HL-60 (cell line): ENCODE measurements around the gene IFIT5.
"Not testable (repeated sequence)": the region's sequence is repeated elsewhere in the genome, so short reads cannot be mapped to it uniquely, and the experiment has no call there.

Source experiments
- DNase-seq, 2 experiments: peaks; one replicate each; pipeline ENCODE4 v3.0.0-alpha.2; 2010 to 2020; ENCODE audit warnings: low read depth in 1 of 2, low spot score in 1 of 2
- H3K27ac ChIP-seq: fragments of 250-450 bp; sonication (Bioruptor Pico); replicated peaks from 2 replicates; pipeline ENCODE4 v1.5.1; 2020; ENCODE audit warnings: mild to moderate bottlenecking, moderate library complexity
- H3K27me3 ChIP-seq: fragments of 250-450 bp; sonication (Bioruptor Pico); 2 replicates; pipeline ENCODE4 v1.5.1; 2021; ENCODE audit warnings: mild to moderate bottlenecking, moderate library complexity; ENCODE audit not compliant: insufficient read depth, poor library complexity, severe bottlenecking
- H3K4me3 ChIP-seq: replicated peaks from 2 replicates; pipeline ENCODE4 v1.5.1; 2011; ENCODE audit warnings: mild to moderate bottlenecking, control low read depth, low read length; ENCODE audit not compliant: insufficient read depth
- CTCF ChIP-seq: IDR thresholded peaks from one replicate; pipeline ENCODE4 v1.5.1; 2011; ENCODE audit warnings: low read length, control low read depth, inconsistent platforms; ENCODE audit not compliant: insufficient read depth
- GABPA ChIP-seq: IDR thresholded peaks from 2 replicates; pipeline ENCODE4 v1.6.1; 2012; ENCODE audit warnings: low read depth
- POLR2AphosphoS5 ChIP-seq: IDR thresholded peaks from 2 replicates; pipeline ENCODE4 v1.6.1; 2012; ENCODE audit warnings: low read depth
- REST ChIP-seq: IDR thresholded peaks from 2 replicates; pipeline ENCODE4 v1.6.1; 2012; ENCODE audit warnings: low read depth; ENCODE audit not compliant: insufficient replicate concordance
- SPI1 ChIP-seq: IDR thresholded peaks from 2 replicates; pipeline ENCODE4 v1.6.1; 2012; ENCODE audit warnings: low read depth, mild to moderate bottlenecking, borderline replicate concordance

Gene IFIT5

GRCh38 chr10:89410551-89410950, 3.8 kb upstream of the IFIT5 start:
- DNase-seq, H3K4me3 ChIP-seq, H3K27ac ChIP-seq, H3K27me3 ChIP-seq: not testable (repeated sequence)

GRCh38 chr10:89411135-89411534, 3.2 kb upstream of the IFIT5 start:
- not testable (repeated sequence) for DNase-seq, H3K4me3 ChIP-seq, H3K27ac ChIP-seq, H3K27me3 ChIP-seq

GRCh38 chr10:89412276-89412675, 2.1 kb upstream of the IFIT5 start:
- H3K27me3 ChIP-seq, H3K4me3 ChIP-seq, H3K27ac ChIP-seq, DNase-seq: not testable (repeated sequence)

- H3K27me3 ChIP-seq, result peaks cover 7% of the 10 kb centered on the region
- no peak for DNase-seq
- H3K27ac ChIP-seq, result no peak overlapping the region
- no peak overlapping the region for H3K4me3 ChIP-seq
- no peak for TF ChIP-seq GABPA
- TF ChIP-seq CTCF, result no peak
- no peak for TF ChIP-seq REST
- no peak for TF ChIP-seq SPI1
- TF ChIP-seq POLR2AphosphoS5, result no peak
Observed at GRCh38 chr10:89413398-89413912, 913 bp upstream of the IFIT5 start.

- Histone ChIP-seq H3K4me3 (peak overlapping the region; percentile 83), H3K27me3 (peaks cover 9% of the 10 kb centered on the region), H3K27ac (no peak overlapping the region)
- no peak for DNase-seq
- no peak for TF ChIP-seq SPI1
- TF ChIP-seq GABPA, result no peak
- no peak for TF ChIP-seq CTCF
- TF ChIP-seq REST, result no peak
- TF ChIP-seq POLR2AphosphoS5, result no peak
Observed at GRCh38 chr10:89414879-89415821, 782 bp downstream of the IFIT5 start.
